Caco-2 (cell line): ENCODE data around the gene TPM2. TPM values are rescaled to one million over a fixed set of nuclear protein-coding genes. Genes with fewer than 3 reads are reported as not detected.

Experiments
- BruUV-seq: library from RNA; stranded (reverse); fragments of 400-500 nt; replicated peaks from 2 replicates; lab custom pipeline; 2021; lab: Mats Ljungman, UMichigan
- CTCF ChIA-PET: fragments of 300-600 bp; sonication (Branson Sonifier 250); formaldehyde crosslinking; loops from one replicate; lab custom pipeline; 2022; ENCODE audit warnings: antibody characterized with exemption; lab: Charles Lee
- POLR2A ChIA-PET: fragments of 300-600 bp; sonication (Branson Sonifier 250); formaldehyde crosslinking; loops from one replicate; lab custom pipeline; 2022; ENCODE audit warnings: antibody characterized with exemption; lab: Charles Lee
- DNase-seq, 2 experiments: peaks; one replicate each; pipeline versions ENCODE4 v3.0.0 to v3.0.0-alpha.2; 2020 to 2022
- H3K27me3 ChIP-seq: replicated peaks from 2 replicates; pipeline ENCODE4 v1.6.0; 2011; ENCODE audit warnings: low read length; ENCODE audit not compliant: control insufficient read depth, insufficient read depth
- H3K36me3 ChIP-seq: 2 replicates; pipeline ENCODE4 v1.5.1; 2011; ENCODE audit warnings: low read length; ENCODE audit not compliant: control insufficient read depth, insufficient read depth
- H3K4me1 ChIP-seq: fragments of 250-450 bp; sonication (Bioruptor Pico); 2 replicates; pipeline ENCODE4 v1.5.1; 2020; ENCODE audit warnings: mild to moderate bottlenecking
- H3K4me3 ChIP-seq: 2 replicates; pipeline ENCODE4 v1.5.1; 2011; ENCODE audit warnings: low read depth, mild to moderate bottlenecking, control low read depth, low read length
- H3K9me3 ChIP-seq: fragments of 250-450 bp; sonication (Bioruptor Pico); 2 replicates; pipeline ENCODE4 v1.5.1; 2020; ENCODE audit warnings: mild to moderate bottlenecking, moderate library complexity
- H3K27ac Mint-ChIP-seq: one replicate; pipeline ENCODE4 v1.8.0; 2022; ENCODE audit warnings: mixed read lengths; ENCODE audit not compliant: unreplicated experiment
- H3K27me3 Mint-ChIP-seq: one replicate; pipeline ENCODE4 v1.8.0; 2022; ENCODE audit warnings: mixed read lengths; ENCODE audit not compliant: insufficient read depth, unreplicated experiment
- H3K36me3 Mint-ChIP-seq: one replicate; pipeline ENCODE4 v1.8.0; 2022; ENCODE audit warnings: mild to moderate bottlenecking, mixed read lengths; ENCODE audit not compliant: insufficient read depth, unreplicated experiment
- H3K4me1 Mint-ChIP-seq: one replicate; pipeline ENCODE4 v1.8.0; 2022; ENCODE audit warnings: low read depth, mixed read lengths; ENCODE audit not compliant: unreplicated experiment
- H3K4me3 Mint-ChIP-seq: one replicate; pipeline ENCODE4 v1.8.0; 2022; ENCODE audit warnings: mild to moderate bottlenecking, moderate library complexity, mixed read lengths; ENCODE audit not compliant: unreplicated experiment
- H3K9me3 Mint-ChIP-seq: one replicate; pipeline ENCODE4 v1.8.0; 2022; ENCODE audit warnings: mixed read lengths; ENCODE audit not compliant: unreplicated experiment
- intact Hi-C: fragments of 100-400 bp; cut with micrococcal nuclease; formaldehyde crosslinking; loops from one replicate; pipeline ENCODE4 v1.10.0; 2022; ENCODE audit not compliant: unreplicated experiment
- total RNA-seq: library from RNA; stranded (reverse); gene quantifications from 2 replicates; pipeline ENCODE4 v1.2.3, GENCODE V29; 2022
- TF ChIP-seq, protein P1 (sequence below), 2 experiments: fragments of 200-600 bp in 1 of 2; IDR thresholded peaks; 1 replicate in 1 of 2; 2 replicates in 1 of 2; pipeline versions ENCODE4 v1.5.1 to v1.8.0; 2011 to 2022; ENCODE audit warnings: antibody characterized with exemption in 1 of 2, control low read depth in 1 of 2, inconsistent platforms in 1 of 2, low read depth in 1 of 2, low read length in 1 of 2, mild to moderate bottlenecking in 1 of 2, moderate library complexity in 1 of 2; ENCODE audit not compliant: insufficient read depth in 1 of 2, severe bottlenecking in 1 of 2, unreplicated experiment in 1 of 2

The TPM2 gene
- total RNA-seq, 1 experiment from 2014 or later: 21.8 TPM

DNA sequence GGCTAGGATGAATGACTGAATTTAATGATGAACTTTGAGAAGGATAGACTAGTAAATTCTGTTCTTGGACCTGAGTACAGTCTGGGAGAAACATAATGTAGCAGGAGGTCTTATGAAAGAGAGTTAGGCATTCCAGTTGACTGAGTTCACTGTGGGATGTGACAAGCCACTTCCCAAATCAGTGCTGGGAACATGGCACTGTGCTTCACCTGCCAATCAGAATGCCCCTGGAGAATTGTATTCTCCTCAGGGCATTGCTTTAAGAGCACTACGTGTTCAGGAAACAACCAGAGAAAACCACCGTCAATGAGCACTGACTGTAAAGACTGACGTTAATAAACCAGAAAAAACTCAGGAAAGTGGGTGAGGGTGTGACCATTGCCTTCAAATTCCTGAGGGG, 30.4 kb downstream of the TPM2 start:
- Mint-ChIP-seq H3K27me3 (peaks cover 3% of the 10 kb centered on the region), H3K4me3 (peak overlapping the region; percentile 76), H3K4me1 (peaks cover 18% of the 10 kb centered on the region), H3K27ac (peak overlapping the region; percentile 82), H3K9me3 (no peaks in the 10 kb centered on the region), H3K36me3 (peaks cover 52% of the 10 kb centered on the region)
- no peaks in the 10 kb centered on the region for H3K27me3 ChIP-seq
- no peak for DNase-seq
- BruUV-seq: no TSS peak
- peaks cover 12% of the 10 kb centered on the region for H3K4me1 ChIP-seq
- CTCF ChIA-PET: interaction anchor here (2.9 kb wide), 1 partner anchor 13 kb away, joined by 31 read pairs; no protein-coding TSS in a partner anchor
- H3K4me3 ChIP-seq: peak overlapping the region; percentile 95
- TF ChIP-seq, protein P1, sequence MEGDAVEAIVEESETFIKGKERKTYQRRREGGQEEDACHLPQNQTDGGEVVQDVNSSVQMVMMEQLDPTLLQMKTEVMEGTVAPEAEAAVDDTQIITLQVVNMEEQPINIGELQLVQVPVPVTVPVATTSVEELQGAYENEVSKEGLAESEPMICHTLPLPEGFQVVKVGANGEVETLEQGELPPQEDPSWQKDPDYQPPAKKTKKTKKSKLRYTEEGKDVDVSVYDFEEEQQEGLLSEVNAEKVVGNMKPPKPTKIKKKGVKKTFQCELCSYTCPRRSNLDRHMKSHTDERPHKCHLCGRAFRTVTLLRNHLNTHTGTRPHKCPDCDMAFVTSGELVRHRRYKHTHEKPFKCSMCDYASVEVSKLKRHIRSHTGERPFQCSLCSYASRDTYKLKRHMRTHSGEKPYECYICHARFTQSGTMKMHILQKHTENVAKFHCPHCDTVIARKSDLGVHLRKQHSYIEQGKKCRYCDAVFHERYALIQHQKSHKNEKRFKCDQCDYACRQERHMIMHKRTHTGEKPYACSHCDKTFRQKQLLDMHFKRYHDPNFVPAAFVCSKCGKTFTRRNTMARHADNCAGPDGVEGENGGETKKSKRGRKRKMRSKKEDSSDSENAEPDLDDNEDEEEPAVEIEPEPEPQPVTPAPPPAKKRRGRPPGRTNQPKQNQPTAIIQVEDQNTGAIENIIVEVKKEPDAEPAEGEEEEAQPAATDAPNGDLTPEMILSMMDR (IDR thresholded peaks at IDR 0.05; ENCODE audit: insufficient read depth in 1 of 2, low read depth in 1 of 2, low read length in 1 of 2, severe bottlenecking in 1 of 2, unreplicated experiment in 1 of 2): no peak
- H3K36me3 ChIP-seq: no peaks in the 10 kb centered on the region
- H3K9me3 ChIP-seq: no peaks in the 10 kb centered on the region
- intact Hi-C loops: loop anchor here (2.0 to 5.0 kb wide), 2 partner anchors 33 to 155 kb away; partner anchors contain the start of gene HINT2
- POLR2A ChIA-PET: interaction anchor here (1.4 kb wide), 1 partner anchor 69 kb away, joined by 5 read pairs; no protein-coding TSS in a partner anchor

DNA sequence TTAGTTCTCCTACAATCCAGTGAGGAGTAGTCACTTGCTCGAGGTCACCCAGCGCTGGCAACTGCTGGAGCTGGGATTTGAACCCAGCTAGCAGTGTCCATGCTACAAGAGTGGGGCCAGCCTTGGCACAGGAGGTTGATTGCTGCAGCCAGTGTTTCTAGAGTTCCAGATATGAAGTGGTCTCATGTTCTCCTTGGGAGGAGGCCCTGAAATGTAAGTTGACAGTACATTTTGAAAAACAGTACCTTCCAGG, 30.8 kb downstream of the TPM2 start:
- H3K4me3 Mint-ChIP-seq: peak overlapping the region; percentile 76
- H3K27me3 Mint-ChIP-seq: peaks cover 3% of the 10 kb centered on the region
- Histone ChIP-seq H3K4me1 (peaks cover 7% of the 10 kb centered on the region), H3K36me3 (no peaks in the 10 kb centered on the region), H3K4me3 (peak overlapping the region; percentile 95), H3K9me3 (no peaks in the 10 kb centered on the region), H3K27me3 (no peaks in the 10 kb centered on the region)
- CTCF ChIA-PET: interaction anchor here (1.2 to 2.9 kb wide), 4 partner anchors 12 to 92 kb away, joined by 3 to 31 read pairs (median 6); no protein-coding TSS in a partner anchor
- no peak for DNase-seq
- H3K36me3 Mint-ChIP-seq: peaks cover 52% of the 10 kb centered on the region
- TF ChIP-seq, protein P1 (IDR thresholded peaks at IDR 0.05; ENCODE audit: insufficient read depth in 1 of 2, low read depth in 1 of 2, low read length in 1 of 2, severe bottlenecking in 1 of 2, unreplicated experiment in 1 of 2): no peak
- BruUV-seq: no TSS peak
- intact Hi-C loops: loop anchor here (2.0 to 5.0 kb wide), 2 partner anchors 33 to 156 kb away; partner anchors contain the start of gene HINT2
- POLR2A ChIA-PET: interaction anchor here (1.4 kb wide), 1 partner anchor 69 kb away, joined by 5 read pairs; no protein-coding TSS in a partner anchor
- H3K4me1 Mint-ChIP-seq: peaks cover 18% of the 10 kb centered on the region
- no peaks in the 10 kb centered on the region for H3K9me3 Mint-ChIP-seq
- H3K27ac Mint-ChIP-seq: peak overlapping the region; percentile 82

DNA sequence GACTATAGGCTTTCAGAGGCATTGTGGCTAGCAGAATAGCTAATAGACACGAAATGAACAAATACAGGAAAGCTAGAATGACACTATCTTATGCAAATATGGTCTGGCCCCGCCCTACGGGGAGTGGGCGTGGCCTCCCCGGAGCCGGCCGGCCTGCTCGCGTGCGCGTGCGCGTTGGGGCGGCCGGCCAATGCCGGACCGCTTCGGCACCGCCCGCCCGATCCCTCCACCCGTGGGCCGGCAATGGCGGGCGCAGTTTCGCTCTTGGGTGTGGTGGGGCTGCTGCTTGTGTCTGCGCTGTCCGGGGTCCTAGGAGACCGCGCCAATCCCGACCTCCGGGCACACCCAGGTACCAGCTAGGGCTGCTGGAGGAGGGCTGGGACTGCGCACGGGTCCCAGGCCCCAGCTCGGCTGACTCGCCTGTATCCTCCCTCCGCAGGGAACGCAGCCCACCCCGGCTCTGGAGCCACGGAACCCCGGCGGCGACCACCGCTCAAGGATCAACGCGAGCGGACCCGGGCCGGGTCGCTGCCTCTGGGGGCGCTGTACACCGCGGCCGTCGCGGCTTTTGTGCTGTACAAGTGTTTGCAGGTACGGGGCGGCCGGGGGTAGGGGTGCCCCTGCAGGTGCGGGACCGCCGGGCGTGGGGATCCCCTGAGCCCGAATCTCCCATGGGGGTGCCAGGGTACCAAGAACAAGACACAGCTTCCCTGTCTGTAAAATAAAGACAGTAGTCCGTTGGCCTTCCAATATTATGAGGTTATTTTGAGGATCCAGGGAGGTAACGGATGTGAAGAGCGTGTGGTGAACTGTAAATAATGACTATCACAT, 31.4 kb downstream of the TPM2 start, which contains the start of gene CCDC107:
Gene CCDC107, plus strand, starts transcription at position 156 of the 831 bp plus-strand sequence. Its CDS starts 88 bp downstream, at position 244.
- no peaks in the 10 kb centered on the region for H3K9me3 ChIP-seq
- intact Hi-C loops: loop anchor here (2.0 to 5.0 kb wide), 2 partner anchors 34 to 156 kb away; partner anchors contain the start of gene HINT2
- no peaks in the 10 kb centered on the region for H3K27me3 ChIP-seq
- H3K36me3 ChIP-seq: no peaks in the 10 kb centered on the region
- BruUV-seq: TSS peak; percentile 68
- no peaks in the 10 kb centered on the region for H3K9me3 Mint-ChIP-seq
- ChIA-PET POLR2A (interaction anchor here (0.5 to 2.3 kb wide), 15 partner anchors 11 to 532 kb away, joined by 3 to 35 read pairs (median 5); partner anchors contain the start of genes CREB3, GBA2, RGP1 and TLN1), CTCF (interaction anchor here (0.5 to 2.9 kb wide), 13 partner anchors 9 to 132 kb away, joined by 3 to 31 read pairs (median 4); partner anchors contain the start of genes CREB3, GBA2, RGP1 and TLN1)
- H3K4me3 Mint-ChIP-seq: peak within 1 kb of the TSS; percentile 76
- peaks cover 3% of the 10 kb centered on the region for H3K27me3 Mint-ChIP-seq
- peak within 1 kb of the TSS; percentile 82 for H3K27ac Mint-ChIP-seq
- H3K4me3 ChIP-seq: peak within 1 kb of the TSS; percentile 95
- peaks cover 18% of the 10 kb centered on the region for H3K4me1 Mint-ChIP-seq
- H3K4me1 ChIP-seq: 0 out of 2 replicates have a peak, but pooled peaks cover 5% of the 10 kb centered on the region
- peaks cover 52% of the 10 kb centered on the region for H3K36me3 Mint-ChIP-seq
- TF ChIP-seq, protein P1 (IDR thresholded peaks at IDR 0.05; ENCODE audit: insufficient read depth in 1 of 2, low read depth in 1 of 2, low read length in 1 of 2, severe bottlenecking in 1 of 2, unreplicated experiment in 1 of 2): peak; percentile 64 to 83
- peak; percentile 85 to 91 for DNase-seq
